GM10266 (cell line): Measurements from ENCODE around the gene LZTR1.

Experiments used
- DNase-seq: peaks from one replicate; pipeline ENCODE4 v3.0.0; 2012; ENCODE audit errors: extremely low spot score
- TF ChIP-seq, protein P1 (sequence below): IDR thresholded peaks from 2 replicates; pipeline ENCODE4 v1.5.1; 2012; ENCODE audit warnings: mild to moderate bottlenecking, low read depth; ENCODE audit not compliant: control insufficient read depth, insufficient read depth; ENCODE audit errors: missing control alignments

LZTR1 gene

DNA sequence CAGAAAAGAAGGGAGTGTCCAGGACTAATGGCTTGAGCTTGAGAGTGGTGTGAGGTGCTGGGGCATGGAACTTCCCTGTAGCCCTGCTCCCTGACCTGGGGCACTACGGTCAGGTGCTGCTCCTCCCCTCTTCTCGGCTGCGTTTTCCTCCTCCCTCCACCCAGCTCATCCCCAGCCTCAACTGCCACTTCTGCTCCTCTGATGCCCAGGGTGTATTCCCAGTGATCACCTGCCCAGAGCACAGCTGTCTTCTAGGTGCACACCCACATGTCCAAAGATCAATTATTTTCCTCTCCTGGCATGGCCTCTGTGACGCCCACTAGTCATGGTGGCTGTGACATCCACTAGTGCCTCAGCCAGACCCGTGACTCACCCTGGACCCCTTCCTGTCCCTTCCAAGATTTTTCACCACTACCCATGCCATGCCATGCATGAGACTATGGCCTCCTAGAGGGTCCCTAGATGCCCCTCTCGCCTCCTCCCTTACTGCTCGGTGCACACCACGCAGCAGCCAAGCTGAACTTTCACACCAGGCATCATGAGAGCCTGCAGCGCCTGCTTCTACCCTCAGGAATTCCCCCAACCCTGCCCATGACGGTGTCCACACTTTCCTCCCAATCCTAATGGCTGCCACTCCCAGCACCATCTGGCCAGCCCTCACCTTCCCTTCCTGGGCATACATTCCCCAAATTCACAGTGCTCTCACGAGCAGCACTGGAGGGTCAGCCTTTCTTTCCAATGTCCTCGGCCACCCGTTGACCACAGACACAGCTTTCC lies 34.7 kb downstream of the LZTR1 start:
- DNase-seq: no peak
- TF ChIP-seq, protein P1, sequence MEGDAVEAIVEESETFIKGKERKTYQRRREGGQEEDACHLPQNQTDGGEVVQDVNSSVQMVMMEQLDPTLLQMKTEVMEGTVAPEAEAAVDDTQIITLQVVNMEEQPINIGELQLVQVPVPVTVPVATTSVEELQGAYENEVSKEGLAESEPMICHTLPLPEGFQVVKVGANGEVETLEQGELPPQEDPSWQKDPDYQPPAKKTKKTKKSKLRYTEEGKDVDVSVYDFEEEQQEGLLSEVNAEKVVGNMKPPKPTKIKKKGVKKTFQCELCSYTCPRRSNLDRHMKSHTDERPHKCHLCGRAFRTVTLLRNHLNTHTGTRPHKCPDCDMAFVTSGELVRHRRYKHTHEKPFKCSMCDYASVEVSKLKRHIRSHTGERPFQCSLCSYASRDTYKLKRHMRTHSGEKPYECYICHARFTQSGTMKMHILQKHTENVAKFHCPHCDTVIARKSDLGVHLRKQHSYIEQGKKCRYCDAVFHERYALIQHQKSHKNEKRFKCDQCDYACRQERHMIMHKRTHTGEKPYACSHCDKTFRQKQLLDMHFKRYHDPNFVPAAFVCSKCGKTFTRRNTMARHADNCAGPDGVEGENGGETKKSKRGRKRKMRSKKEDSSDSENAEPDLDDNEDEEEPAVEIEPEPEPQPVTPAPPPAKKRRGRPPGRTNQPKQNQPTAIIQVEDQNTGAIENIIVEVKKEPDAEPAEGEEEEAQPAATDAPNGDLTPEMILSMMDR: no peak

DNA sequence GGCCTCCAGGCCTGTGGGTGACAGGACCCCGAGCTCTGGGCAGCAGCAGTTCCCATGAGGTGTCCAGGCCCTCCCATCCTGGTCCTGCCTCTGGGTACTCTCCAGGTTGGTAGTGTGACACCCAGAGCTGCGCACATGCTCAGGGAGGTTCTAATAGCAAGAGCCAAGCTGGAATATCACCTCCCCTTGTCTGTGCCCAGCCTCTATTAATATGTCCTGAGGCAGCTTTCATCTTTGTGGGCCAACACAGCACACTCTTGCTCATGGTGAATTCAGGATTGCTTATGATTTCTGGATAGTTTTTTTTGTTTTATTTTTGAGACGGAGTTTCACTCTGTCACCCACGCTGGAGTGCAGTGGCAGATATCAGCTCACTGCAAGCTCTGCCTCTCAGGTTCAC lies 36.2 kb downstream of the LZTR1 start:
- DNase-seq: no peak
- TF ChIP-seq, protein P1: no peak

DNA sequence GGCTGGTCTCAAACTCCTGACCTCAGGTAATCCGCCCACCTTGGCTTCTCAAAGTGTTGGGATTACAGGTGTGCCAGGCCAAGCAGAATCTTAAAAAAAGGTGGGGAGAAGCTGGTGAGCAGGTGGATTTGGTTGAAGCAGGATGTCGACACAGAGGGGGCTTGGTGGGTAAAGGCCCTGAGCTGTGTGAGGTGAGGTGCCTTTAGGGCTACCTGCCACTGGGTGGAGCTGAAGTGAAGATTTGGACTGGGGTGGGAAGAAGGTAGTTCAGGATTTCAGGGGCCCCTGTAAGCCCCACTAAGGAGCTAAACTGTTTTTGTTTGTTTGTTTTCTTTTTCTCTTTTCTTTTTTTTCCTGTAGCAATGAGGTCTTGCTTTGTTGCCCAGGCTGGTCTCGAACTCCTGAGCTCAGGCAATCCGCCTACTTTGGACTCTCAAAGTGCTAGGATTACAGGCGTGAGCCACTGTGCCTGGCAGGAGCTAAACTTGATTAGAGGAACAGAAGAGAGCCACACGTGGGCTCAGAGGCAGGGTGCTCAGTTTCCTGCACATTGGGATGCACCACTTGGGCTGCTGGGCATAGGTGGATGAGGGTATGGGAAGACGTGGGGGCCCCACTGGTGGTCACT lies 38.8 kb downstream of the LZTR1 start:
- TF ChIP-seq, protein P1: peak; percentile 46
- DNase-seq: no peak

DNA sequence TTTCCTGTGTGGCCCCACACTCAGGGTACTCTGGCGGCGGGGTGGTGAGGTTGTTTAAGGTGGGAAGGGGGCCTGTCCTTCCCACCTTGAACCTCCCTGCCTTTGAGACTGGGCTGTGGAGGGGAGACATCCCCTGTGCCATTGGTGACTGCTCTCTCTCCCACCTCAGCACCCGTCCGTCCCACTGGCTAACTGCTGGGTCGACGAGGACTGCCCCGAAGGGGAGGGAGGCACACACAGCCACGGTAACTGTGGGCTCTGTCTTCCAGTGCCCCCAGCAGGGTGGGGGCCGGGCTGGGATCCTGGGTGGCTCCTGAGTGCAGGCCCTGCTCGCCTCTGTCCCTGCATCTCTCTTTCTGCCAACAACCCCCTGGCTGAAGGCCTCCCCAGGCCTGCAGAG lies 40.4 kb downstream of the LZTR1 start:
- TF ChIP-seq, protein P1: no peak
- no peak for DNase-seq

DNA sequence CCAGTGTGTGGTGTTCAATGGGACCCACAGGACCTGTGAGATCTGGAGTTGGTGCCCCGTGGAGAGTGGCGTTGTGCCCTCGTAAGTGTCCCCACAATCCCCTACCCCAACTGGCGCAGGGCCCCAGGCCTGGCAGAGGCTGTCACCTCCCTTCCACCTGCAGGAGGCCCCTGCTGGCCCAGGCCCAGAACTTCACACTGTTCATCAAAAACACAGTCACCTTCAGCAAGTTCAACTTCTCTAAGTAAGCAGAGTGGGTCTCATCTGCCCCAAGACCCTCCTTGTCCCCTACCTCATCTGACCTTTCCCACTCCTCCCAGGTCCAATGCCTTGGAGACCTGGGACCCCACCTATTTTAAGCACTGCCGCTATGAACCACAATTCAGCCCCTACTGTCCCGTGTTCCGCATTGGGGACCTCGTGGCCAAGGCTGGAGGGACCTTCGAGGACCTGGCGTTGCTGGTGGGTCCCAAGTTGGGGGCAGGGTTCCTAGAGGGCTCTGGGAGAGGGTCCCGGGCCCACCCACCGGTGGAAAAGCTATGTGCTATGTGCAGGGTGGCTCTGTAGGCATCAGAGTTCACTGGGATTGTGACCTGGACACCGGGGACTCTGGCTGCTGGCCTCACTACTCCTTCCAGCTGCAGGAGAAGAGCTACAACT lies 41.0 kb downstream of the LZTR1 start:
- no peak for DNase-seq
- TF ChIP-seq, protein P1: no peak

DNA sequence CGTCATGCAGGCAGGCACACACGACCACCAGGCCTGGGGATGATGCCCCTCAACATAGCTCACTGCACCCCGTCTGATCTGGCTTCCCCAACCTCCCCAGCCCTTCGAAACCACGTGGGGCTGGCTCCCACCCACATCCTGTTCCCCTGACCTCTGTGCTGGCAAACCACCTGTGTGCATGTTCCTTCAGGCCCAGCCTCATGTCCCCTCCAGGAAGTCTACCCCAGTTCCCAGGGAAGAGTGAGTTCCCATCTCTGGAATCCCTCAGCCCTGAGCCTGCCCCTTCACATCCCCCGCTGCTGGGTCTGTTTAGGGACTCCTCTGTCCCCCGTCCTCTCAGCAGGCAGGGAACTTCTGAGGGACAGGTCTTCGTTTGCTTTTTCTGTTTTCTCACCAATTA lies 43.2 kb downstream of the LZTR1 start:
- TF ChIP-seq, protein P1: no peak
- no peak for DNase-seq
